K562 (cell line): ENCODE data around the gene HDHD2. TPM values are rescaled to one million over a fixed set of nuclear protein-coding genes. Genes with fewer than 3 reads are reported as not detected.
A peak's percentile ranks its signal among the peaks of the same experiment; 100 is the strongest.

ENCODE experiments used
- ATF1 ChIP-seq, 2 experiments: fragments of 450-650 bp in 1 of 2; IDR thresholded peaks; 2 replicates each; pipeline ENCODE4 v1.6.1; 2016; ENCODE audit warnings: missing compliant biosample characterization in 1 of 2, missing genetic modification characterization in 1 of 2
- EP300 ChIP-seq: IDR thresholded peaks from 2 replicates; pipeline ENCODE4 v1.6.1; 2012; ENCODE audit warnings: low read length, improper control_type of control experiment
- HMG20A ChIP-seq: fragments of 450-650 bp; formaldehyde crosslinking; conservative IDR thresholded peaks from 2 replicates; pipeline ENCODE4 v1.4.0; 2020; ENCODE audit warnings: mild to moderate bottlenecking, mixed read lengths
- MAZ ChIP-seq, 2 experiments: fragments of 450-650 bp in 1 of 2; sonication (generic) in 1 of 2; formaldehyde crosslinking; IDR thresholded peaks in 1 of 2; conservative IDR thresholded peaks in 1 of 2; 2 replicates each; pipeline versions ENCODE4 v1.4.0 to v1.5.0; 2020; ENCODE audit warnings: mild to moderate bottlenecking in 1 of 2, missing genetic modification reagents in 1 of 2
- PHB2 ChIP-seq: fragments of 450-650 bp; IDR thresholded peaks from 2 replicates; pipeline ENCODE4 v1.6.1; 2017; ENCODE audit warnings: low read depth
- POLR2A ChIP-seq: fragments of 450-650 bp; conservative IDR thresholded peaks from 2 replicates; pipeline ENCODE4 v1.6.1; 2016
- POLR2AphosphoS5 ChIP-seq: IDR thresholded peaks from 2 replicates; pipeline ENCODE4 v1.6.1; 2011; ENCODE audit warnings: mild to moderate bottlenecking, low read depth, low read length, moderate library complexity; ENCODE audit not compliant: control insufficient read depth, insufficient read depth
- TOE1 ChIP-seq, 2 experiments: fragments of 450-650 bp in 1 of 2; sonication (generic) in 1 of 2; formaldehyde crosslinking in 1 of 2; IDR thresholded peaks; 2 replicates each; pipeline versions ENCODE4 v1.7.1 to v1.8.0; 2016 to 2022; ENCODE audit warnings: borderline replicate concordance in 2 of 2, mild to moderate bottlenecking in 2 of 2, antibody characterized with exemption in 1 of 2, inconsistent platforms in 1 of 2, low read depth in 1 of 2, missing genetic modification reagents in 1 of 2, moderate library complexity in 1 of 2
- XRCC3 ChIP-seq: fragments of 450-650 bp; IDR thresholded peaks from 2 replicates; pipeline ENCODE4 v1.6.1; 2017; ENCODE audit warnings: mild to moderate bottlenecking, moderate library complexity
- ZNF232 ChIP-seq: sonication (generic); formaldehyde crosslinking; IDR thresholded peaks from 2 replicates; pipeline ENCODE4 v1.8.0; 2022; ENCODE audit warnings: mild to moderate bottlenecking, missing genetic modification reagents
- polyA plus RNA-seq, 8 experiments: library from polyadenylated mRNA; depleted of rRNA in 4 of 8; stranded (reverse) in 5 of 8; unstranded in 3 of 8; fragments of >200 nt; fragmentation: Nextera tagmentation in 2 of 8; fragmentation: Illumina TruSeq in 1 of 8; extraction: Ambion mirVana in 2 of 8; extraction: Trizol in 1 of 8; gene quantifications; 2 replicates each; pipeline versions ENCODE4 v1.2.1 to v1.2.3, GENCODE V29; 2011 to 2014; ENCODE audit warnings: inconsistent platforms in 1 of 8, missing spikeins in 1 of 8
- total RNA-seq, 7 experiments: library from RNA; depleted of rRNA in 6 of 7; stranded (reverse); fragments of >200 nt in 6 of 7; fragmentation: Illumina TruSeq in 2 of 7; extraction: Trizol in 2 of 7; gene quantifications; 2 replicates each; pipeline versions ENCODE4 v1.2.1 to v1.2.3, GENCODE V29; 2011 to 2021; ENCODE audit warnings: low replicate concordance in 1 of 7
- TF ChIP-seq, protein P1 (sequence below), 2 experiments: fragments of 450-650 bp; formaldehyde crosslinking in 1 of 2; IDR thresholded peaks; 2 replicates each; pipeline versions ENCODE4 v1.4.0 to v1.6.1; 2014 to 2020; ENCODE audit warnings: mild to moderate bottlenecking in 2 of 2, borderline replicate concordance in 1 of 2, low read depth in 1 of 2
- TF ChIP-seq, protein P2 (sequence below), 2 experiments: fragments of 450-650 bp in 1 of 2; IDR thresholded peaks; 2 replicates each; pipeline ENCODE4 v1.6.1; 2011 to 2017; ENCODE audit warnings: low read depth in 2 of 2, antibody characterized with exemption in 1 of 2, borderline replicate concordance in 1 of 2, low read length in 1 of 2, mild to moderate bottlenecking in 1 of 2, mixed read lengths in 1 of 2; ENCODE audit not compliant: control insufficient read depth in 1 of 2

Gene HDHD2
- total and polyA plus RNA-seq, 9 of the 15 experiments (the other 6 are each of a cell fraction or from before 2014, with no cell fraction given) = 6.8 to 25.2 (median 21.5) TPM

DNA sequence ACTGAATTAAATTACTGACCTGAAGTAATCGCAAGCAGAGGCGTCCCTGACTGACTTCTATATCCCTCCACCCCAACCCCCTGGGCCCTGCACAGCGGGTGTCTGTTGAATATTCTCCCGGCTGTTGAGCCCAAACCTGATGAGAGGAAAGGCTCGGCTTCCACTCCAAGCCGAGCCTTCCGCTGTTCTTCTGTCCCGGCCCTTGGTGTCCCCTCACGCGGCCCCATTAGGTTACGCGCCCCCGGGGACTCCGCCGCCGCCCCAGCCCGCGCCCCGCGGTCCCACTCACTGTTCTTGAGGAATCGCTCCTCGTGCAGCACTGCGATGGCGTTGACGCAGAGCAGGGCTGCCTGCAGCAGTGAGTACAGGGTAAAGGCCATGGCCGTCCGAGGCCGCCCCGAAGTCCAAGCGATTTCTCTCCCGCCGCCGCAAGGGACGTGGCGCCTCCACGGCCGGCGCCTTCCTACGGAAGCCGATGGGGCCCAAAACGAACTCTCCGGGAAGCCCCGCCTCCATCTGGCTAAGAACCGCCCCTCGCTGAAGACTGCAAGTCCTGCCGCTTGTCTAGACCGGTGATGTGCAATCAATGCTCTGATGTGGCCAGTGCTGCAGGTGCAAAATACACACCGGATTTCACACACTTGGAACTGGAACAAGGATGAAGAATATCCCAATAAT lies 25.7 kb upstream of the HDHD2 start, which contains the start of gene IER3IP1 (continued):
- TF ChIP-seq, protein P1, sequence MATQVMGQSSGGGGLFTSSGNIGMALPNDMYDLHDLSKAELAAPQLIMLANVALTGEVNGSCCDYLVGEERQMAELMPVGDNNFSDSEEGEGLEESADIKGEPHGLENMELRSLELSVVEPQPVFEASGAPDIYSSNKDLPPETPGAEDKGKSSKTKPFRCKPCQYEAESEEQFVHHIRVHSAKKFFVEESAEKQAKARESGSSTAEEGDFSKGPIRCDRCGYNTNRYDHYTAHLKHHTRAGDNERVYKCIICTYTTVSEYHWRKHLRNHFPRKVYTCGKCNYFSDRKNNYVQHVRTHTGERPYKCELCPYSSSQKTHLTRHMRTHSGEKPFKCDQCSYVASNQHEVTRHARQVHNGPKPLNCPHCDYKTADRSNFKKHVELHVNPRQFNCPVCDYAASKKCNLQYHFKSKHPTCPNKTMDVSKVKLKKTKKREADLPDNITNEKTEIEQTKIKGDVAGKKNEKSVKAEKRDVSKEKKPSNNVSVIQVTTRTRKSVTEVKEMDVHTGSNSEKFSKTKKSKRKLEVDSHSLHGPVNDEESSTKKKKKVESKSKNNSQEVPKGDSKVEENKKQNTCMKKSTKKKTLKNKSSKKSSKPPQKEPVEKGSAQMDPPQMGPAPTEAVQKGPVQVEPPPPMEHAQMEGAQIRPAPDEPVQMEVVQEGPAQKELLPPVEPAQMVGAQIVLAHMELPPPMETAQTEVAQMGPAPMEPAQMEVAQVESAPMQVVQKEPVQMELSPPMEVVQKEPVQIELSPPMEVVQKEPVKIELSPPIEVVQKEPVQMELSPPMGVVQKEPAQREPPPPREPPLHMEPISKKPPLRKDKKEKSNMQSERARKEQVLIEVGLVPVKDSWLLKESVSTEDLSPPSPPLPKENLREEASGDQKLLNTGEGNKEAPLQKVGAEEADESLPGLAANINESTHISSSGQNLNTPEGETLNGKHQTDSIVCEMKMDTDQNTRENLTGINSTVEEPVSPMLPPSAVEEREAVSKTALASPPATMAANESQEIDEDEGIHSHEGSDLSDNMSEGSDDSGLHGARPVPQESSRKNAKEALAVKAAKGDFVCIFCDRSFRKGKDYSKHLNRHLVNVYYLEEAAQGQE (IDR thresholded peaks at IDR 0.05; ENCODE audit: borderline replicate concordance) = 0 out of 2 replicates have a peak, but pooled peaks have one; percentile 8
- TF ChIP-seq, protein P1 (CRISPR knock-in tag; IDR thresholded peaks at IDR 0.05; ENCODE audit: low read depth) = no peak
- TF ChIP-seq HMG20A (no peak), XRCC3 (no peak), ATF1 (CRISPR knock-in tag; IDR thresholded peaks at IDR 0.05) (no peak), ATF1 (tag; IDR thresholded peaks at IDR 0.05) (0 out of 2 replicates have a peak, but pooled peaks have one; percentile 20), PHB2 (no peak), ZNF232 (CRISPR knock-in tag) (peak; percentile 26; the same call in 1 of the 2 replicates), EP300 (no peak), POLR2A (peak; percentile 81), TOE1 (IDR thresholded peaks at IDR 0.05; ENCODE audit: borderline replicate concordance) (0 out of 2 replicates have a peak, but pooled peaks have one; percentile 59), TOE1 (CRISPR knock-in tag; IDR thresholded peaks at IDR 0.05; ENCODE audit: borderline replicate concordance, low read depth) (no peak), MAZ (CRISPR knock-in tag; conservative IDR thresholded peaks at IDR 0.05 in 1 of 2, IDR thresholded peaks at IDR 0.05 in 1 of 2) (peak; percentile 27 to 46; a peak in 2 of 4 replicates), POLR2AphosphoS5 (peak; percentile 56; the same call in 1 of the 2 replicates)
- TF ChIP-seq, protein P2, sequence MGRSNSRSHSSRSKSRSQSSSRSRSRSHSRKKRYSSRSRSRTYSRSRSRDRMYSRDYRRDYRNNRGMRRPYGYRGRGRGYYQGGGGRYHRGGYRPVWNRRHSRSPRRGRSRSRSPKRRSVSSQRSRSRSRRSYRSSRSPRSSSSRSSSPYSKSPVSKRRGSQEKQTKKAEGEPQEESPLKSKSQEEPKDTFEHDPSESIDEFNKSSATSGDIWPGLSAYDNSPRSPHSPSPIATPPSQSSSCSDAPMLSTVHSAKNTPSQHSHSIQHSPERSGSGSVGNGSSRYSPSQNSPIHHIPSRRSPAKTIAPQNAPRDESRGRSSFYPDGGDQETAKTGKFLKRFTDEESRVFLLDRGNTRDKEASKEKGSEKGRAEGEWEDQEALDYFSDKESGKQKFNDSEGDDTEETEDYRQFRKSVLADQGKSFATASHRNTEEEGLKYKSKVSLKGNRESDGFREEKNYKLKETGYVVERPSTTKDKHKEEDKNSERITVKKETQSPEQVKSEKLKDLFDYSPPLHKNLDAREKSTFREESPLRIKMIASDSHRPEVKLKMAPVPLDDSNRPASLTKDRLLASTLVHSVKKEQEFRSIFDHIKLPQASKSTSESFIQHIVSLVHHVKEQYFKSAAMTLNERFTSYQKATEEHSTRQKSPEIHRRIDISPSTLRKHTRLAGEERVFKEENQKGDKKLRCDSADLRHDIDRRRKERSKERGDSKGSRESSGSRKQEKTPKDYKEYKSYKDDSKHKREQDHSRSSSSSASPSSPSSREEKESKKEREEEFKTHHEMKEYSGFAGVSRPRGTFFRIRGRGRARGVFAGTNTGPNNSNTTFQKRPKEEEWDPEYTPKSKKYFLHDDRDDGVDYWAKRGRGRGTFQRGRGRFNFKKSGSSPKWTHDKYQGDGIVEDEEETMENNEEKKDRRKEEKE (IDR thresholded peaks at IDR 0.05; ENCODE audit: borderline replicate concordance in 1 of 2, control insufficient read depth in 1 of 2, low read depth in 2 of 2, low read length in 1 of 2) = no peak
